GM18526 (cell line): ENCODE results near the gene ESYT1.

Experiments used
- POLR2A ChIP-seq: IDR thresholded peaks from 3 replicates; pipeline ENCODE4 v1.6.1; 2011; ENCODE audit not compliant: insufficient read length; ENCODE audit errors: extremely low read depth

ESYT1 gene

GRCh38 chr12:56101045-56101444 is 27.0 kb upstream of the ESYT1 start:
- TF ChIP-seq POLR2A, result no peak

DNA sequence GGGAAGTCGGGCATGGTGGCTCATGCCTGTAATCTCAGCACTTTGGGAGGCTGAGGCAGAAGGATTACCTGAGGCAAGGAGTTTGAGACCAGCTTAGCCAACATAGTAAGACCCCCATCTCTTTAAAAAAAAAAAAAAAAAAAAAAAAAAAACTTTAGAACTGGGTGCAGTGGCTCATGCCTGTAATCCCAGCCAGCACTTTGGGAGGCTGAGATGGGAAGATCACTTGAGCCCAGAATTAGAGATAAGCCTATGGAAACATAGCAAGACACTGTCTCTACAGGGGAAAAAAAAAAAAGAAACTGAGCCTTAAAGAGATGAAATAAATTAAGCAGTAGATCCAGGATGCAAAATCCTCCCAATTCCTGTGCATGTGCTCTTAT is 25.4 kb upstream of the ESYT1 start:
- TF ChIP-seq POLR2A, result no peak

DNA sequence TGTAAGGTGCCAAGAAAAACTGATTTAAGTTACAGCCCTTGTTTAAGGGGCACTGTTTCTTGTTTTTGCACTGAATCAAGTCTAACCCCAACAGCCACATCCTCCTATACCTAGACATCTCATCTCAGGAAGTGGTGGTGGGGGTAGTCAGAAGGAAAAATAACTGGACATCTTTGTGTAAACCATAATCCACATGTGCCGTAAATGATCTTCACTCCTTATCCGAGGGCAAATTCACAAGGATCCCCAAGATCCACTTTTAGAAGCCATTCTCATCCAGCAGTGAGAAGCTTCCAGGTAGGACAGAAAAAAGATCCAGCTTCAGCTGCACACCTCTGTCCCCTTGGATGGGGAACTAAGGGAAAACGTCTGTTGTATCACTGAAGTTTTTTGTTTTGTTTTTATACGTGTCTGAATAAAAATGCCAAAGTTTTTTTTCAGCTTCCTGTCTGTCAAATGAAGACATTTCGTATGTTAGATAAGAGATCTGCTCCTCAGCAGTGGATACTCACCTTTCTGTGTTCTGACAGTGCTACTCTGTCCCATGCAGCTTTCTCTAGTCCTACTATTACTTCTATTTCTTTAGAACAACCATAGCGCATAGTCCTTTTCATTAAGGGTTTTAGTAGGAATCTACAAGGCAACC is 24.9 kb upstream of the ESYT1 start:
- no peak for TF ChIP-seq POLR2A

GRCh38 chr12:56103823-56104108 is 24.3 kb upstream of the ESYT1 start:
- TF ChIP-seq POLR2A, result no peak

DNA sequence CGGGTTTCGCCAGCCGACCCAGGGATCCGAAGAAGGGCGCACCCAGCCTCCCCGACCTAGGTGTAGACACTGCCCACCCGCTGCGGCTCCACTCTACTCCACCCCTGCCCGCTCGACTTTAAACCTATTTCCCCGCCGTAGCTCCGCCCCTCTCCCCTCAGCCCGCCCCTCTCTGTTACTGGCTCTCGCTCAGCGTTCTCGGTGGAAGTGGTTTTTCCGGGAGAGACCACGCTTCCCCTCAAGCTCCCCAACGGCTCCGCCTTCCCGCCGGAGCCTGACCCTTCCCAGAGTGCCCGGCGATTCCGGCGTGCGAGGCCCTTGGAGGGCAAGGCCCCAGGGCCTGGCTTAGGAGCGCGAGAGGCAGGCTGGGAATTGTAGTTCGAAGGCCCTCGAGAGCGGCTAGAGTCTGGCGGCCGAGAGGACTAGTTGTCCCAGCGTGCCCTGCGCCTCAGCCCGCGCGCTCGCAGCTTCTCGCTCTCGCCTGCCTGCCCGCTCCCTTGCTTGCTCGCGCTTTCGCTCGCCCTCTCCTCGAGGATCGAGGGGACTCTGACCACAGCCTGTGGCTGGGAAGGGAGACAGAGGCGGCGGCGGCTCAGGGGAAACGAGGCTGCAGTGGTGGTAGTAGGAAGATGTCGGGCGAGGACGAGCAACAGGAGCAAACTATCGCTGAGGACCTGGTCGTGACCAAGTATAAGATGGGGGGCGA is 23.8 kb upstream of the ESYT1 start, which contains the start of gene PA2G4:
PA2G4 (plus strand) TSS at position 451 of the 706 bp plus-strand sequence; CDS start at position 630, 179 bp downstream.
- TF ChIP-seq POLR2A, result peak; percentile 91

GRCh38 chr12:56104815-56105608 is 23.1 kb upstream of the ESYT1 start:
- TF ChIP-seq POLR2A, result no peak

- TF ChIP-seq POLR2A, result no peak
These were observed 22.5 kb upstream of the ESYT1 start for GRCh38 chr12:56105609-56105902.

DNA sequence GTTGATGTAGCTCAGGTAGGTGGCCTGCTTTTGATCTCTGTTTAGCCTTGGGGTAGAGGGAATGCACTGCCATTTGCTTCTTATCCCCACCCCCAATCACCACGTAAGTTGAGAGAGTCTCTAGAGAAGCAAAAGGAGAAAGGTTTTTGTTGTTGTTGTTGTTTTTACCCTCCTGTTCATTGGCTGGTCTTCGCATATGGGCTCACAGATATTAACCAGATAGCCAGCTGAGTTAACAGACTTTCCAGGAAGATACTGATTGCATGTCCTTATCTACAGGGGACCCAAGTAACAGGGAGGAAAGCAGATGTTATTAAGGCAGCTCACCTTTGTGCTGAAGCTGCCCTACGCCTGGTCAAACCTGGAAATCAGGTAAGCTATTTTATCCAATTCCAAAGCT is 20.8 kb upstream of the ESYT1 start:
- no peak for TF ChIP-seq POLR2A

GRCh38 chr12:56110571-56110970 is 17.5 kb upstream of the ESYT1 start:
- TF ChIP-seq POLR2A, result no peak

GRCh38 chr12:56114084-56114483 is 14.0 kb upstream of the ESYT1 start:
- no peak for TF ChIP-seq POLR2A

GRCh38 chr12:56115329-56115728 is 12.7 kb upstream of the ESYT1 start:
- no peak for TF ChIP-seq POLR2A

GRCh38 chr12:56116267-56117081 is 11.6 kb upstream of the ESYT1 start, which contains the start of gene RPL41:
Gene RPL41, plus strand, starts transcription at chr12:56116633.
- TF ChIP-seq POLR2A, result peak; percentile 99

GRCh38 chr12:56117778-56118687 is 10.0 kb upstream of the ESYT1 start, which contains the start of gene ZC3H10:
Gene ZC3H10, plus strand, starts transcription at chr12:56118266. Its CDS starts 2,297 bp downstream, at chr12:56120563.
- peak; percentile 98 for TF ChIP-seq POLR2A

- TF ChIP-seq POLR2A, result no peak
These were observed 9.2 kb upstream of the ESYT1 start for GRCh38 chr12:56118688-56119357.

DNA sequence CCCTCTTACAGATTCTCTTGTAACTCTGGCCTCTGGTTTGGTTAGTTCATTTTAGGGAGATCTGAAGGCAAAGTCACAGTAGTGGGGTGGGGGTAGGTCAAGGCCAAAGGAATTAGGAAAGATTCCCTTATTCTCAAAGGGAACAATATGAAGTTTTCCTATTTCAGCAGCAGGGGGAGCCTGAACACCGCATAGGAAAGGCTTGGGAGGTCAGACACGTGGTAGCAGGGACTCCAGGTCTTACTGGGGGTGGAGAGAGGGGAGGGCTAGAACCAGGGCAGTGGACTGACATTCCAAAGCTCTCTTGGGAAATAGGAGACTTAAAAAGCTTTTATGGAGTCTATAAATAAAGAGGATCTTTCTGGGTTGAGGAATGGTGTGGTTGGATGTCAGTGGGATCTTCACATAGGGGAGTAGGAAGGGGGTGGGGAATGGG is 8.7 kb upstream of the ESYT1 start:
- TF ChIP-seq POLR2A, result no peak
